Medulla oblongata (tissue), 1 donor: ENCODE measurements around the gene SLC39A12.
"Not testable (repeated sequence)": the region's sequence is repeated elsewhere in the genome, so short reads cannot be mapped to it uniquely, and the experiment has no call there.

Experiments
- DNase-seq: peaks from one replicate; pipeline ENCODE4 v3.0.0-alpha.2; 2015; ENCODE audit errors: extremely low spot score

Gene SLC39A12

GRCh38 chr10:17951868-17952371 is at the start of gene SLC39A12:
Gene SLC39A12 (plus strand): TSS chr10:17951918. CDS start chr10:17953277, 1,359 bp downstream.
- no peak for DNase-seq

- DNase-seq, result no peak
Observed at GRCh38 chr10:17904564-17904963, 47.2 kb upstream of the SLC39A12 start.

- DNase-seq, result no peak
Observed at GRCh38 chr10:17905491-17905890, 46.2 kb upstream of the SLC39A12 start.

- no peak for DNase-seq
Observed at GRCh38 chr10:17906002-17906401, 45.7 kb upstream of the SLC39A12 start.

- no peak for DNase-seq
Observed at GRCh38 chr10:17907641-17908040, 44.1 kb upstream of the SLC39A12 start.

- DNase-seq, result peak; percentile 49
Observed at GRCh38 chr10:17910125-17910789, 41.5 kb upstream of the SLC39A12 start.

- DNase-seq, result no peak
Observed at GRCh38 chr10:17912754-17913153, 39.0 kb upstream of the SLC39A12 start.

GRCh38 chr10:17913604-17914003 is 38.1 kb upstream of the SLC39A12 start:
- no peak for DNase-seq

GRCh38 chr10:17914169-17915045 is 37.3 kb upstream of the SLC39A12 start:
- no peak for DNase-seq

GRCh38 chr10:17915181-17915580 is 36.5 kb upstream of the SLC39A12 start:
- no peak for DNase-seq

- no peak for DNase-seq
Observed at GRCh38 chr10:17918187-17918903, 33.4 kb upstream of the SLC39A12 start.

- no peak for DNase-seq
Observed at GRCh38 chr10:17921378-17921777, 30.3 kb upstream of the SLC39A12 start.

- peak; percentile 14 for DNase-seq
Observed at GRCh38 chr10:17923728-17924127, 28.0 kb upstream of the SLC39A12 start.

- DNase-seq, result no peak
Observed at GRCh38 chr10:17943033-17943745, 8.5 kb upstream of the SLC39A12 start.

- not testable (repeated sequence) for DNase-seq
Observed at GRCh38 chr10:17950269-17950668, 1.4 kb upstream of the SLC39A12 start.

GRCh38 chr10:17950726-17951125 is 992 bp upstream of the SLC39A12 start:
- no peak for DNase-seq

GRCh38 chr10:17954372-17954771 is 2.7 kb downstream of the SLC39A12 start:
- not testable (repeated sequence) for DNase-seq

GRCh38 chr10:17954861-17955260 is 3.1 kb downstream of the SLC39A12 start:
- DNase-seq, result no peak

GRCh38 chr10:17958049-17958448 is 6.3 kb downstream of the SLC39A12 start:
- no peak for DNase-seq

GRCh38 chr10:17959870-17960269 is 8.2 kb downstream of the SLC39A12 start:
- no peak for DNase-seq
